Rectal smooth muscle tissue (tissue), 1 donor: ENCODE measurements around the gene HOXC11.

Source experiments
- H3K27ac ChIP-seq: one replicate; pipeline ENCODE4 v1.7.0; 2013; ENCODE audit warnings: low read depth, low read length, inconsistent platforms
- H3K27me3 ChIP-seq: one replicate; pipeline ENCODE4 v1.7.0; 2013; ENCODE audit warnings: low read length; ENCODE audit not compliant: control insufficient read depth, insufficient read depth
- H3K36me3 ChIP-seq: one replicate; pipeline ENCODE4 v1.7.0; 2013; ENCODE audit warnings: low read length; ENCODE audit not compliant: control insufficient read depth, insufficient read depth
- H3K4me1 ChIP-seq: one replicate; pipeline ENCODE4 v1.7.0; 2013; ENCODE audit warnings: low read length; ENCODE audit not compliant: control insufficient read depth, insufficient read depth
- H3K4me3 ChIP-seq: one replicate; pipeline ENCODE4 v1.7.0; 2013; ENCODE audit warnings: low read length
- H3K9ac ChIP-seq: one replicate; pipeline ENCODE4 v1.7.0; 2013; ENCODE audit warnings: low read length

The HOXC11 gene

GRCh38 chr12:53982648-53983567 is 10.0 kb downstream of the HOXC11 start:
- Histone ChIP-seq H3K36me3 (no peaks in the 10 kb centered on the region), H3K4me1 (peaks cover 3% of the 10 kb centered on the region), H3K27me3 (peaks cover 70% of the 10 kb centered on the region), H3K27ac (no peak overlapping the region), H3K4me3 (no peak overlapping the region), H3K9ac (no peak overlapping the region)

GRCh38 chr12:53983568-53983949 is 10.6 kb downstream of the HOXC11 start:
- peaks cover 3% of the 10 kb centered on the region for H3K4me1 ChIP-seq
- H3K9ac ChIP-seq, result no peak overlapping the region
- no peak overlapping the region for H3K4me3 ChIP-seq
- H3K36me3 ChIP-seq, result no peaks in the 10 kb centered on the region
- H3K27me3 ChIP-seq, result peaks cover 72% of the 10 kb centered on the region
- H3K27ac ChIP-seq, result no peak overlapping the region

- no peaks in the 10 kb centered on the region for H3K36me3 ChIP-seq
- no peak overlapping the region for H3K9ac ChIP-seq
- H3K27me3 ChIP-seq, result peaks cover 74% of the 10 kb centered on the region
- no peak overlapping the region for H3K4me3 ChIP-seq
- no peak overlapping the region for H3K27ac ChIP-seq
- H3K4me1 ChIP-seq, result peaks cover 3% of the 10 kb centered on the region
These were observed 11.1 kb downstream of the HOXC11 start for GRCh38 chr12:53983950-53984572.

- H3K9ac ChIP-seq, result no peak within 1 kb of the TSS
- no peak within 1 kb of the TSS for H3K27ac ChIP-seq
- H3K36me3 ChIP-seq, result no peaks in the 10 kb centered on the region
- H3K27me3 ChIP-seq, result peaks cover 74% of the 10 kb centered on the region
- peaks cover 3% of the 10 kb centered on the region for H3K4me1 ChIP-seq
- no peak within 1 kb of the TSS for H3K4me3 ChIP-seq
These were observed 12.2 kb downstream of the HOXC11 start, which contains the start of gene HOXC10 for GRCh38 chr12:53984901-53985691. Gene HOXC10, plus strand, starts transcription at chr12:53985146. Its CDS starts 114 bp downstream, at chr12:53985260.

GRCh38 chr12:53985692-53985993 is 12.7 kb downstream of the HOXC11 start:
- Histone ChIP-seq H3K36me3 (no peaks in the 10 kb centered on the region), H3K4me1 (peaks cover 3% of the 10 kb centered on the region), H3K27me3 (peaks cover 76% of the 10 kb centered on the region), H3K27ac (no peak overlapping the region), H3K4me3 (no peak overlapping the region), H3K9ac (no peak overlapping the region)

- H3K9ac ChIP-seq, result no peak overlapping the region
- H3K36me3 ChIP-seq, result no peaks in the 10 kb centered on the region
- peaks cover 3% of the 10 kb centered on the region for H3K4me1 ChIP-seq
- peak overlapping the region; percentile 29 for H3K4me3 ChIP-seq
- H3K27me3 ChIP-seq, result peaks cover 76% of the 10 kb centered on the region
- no peak overlapping the region for H3K27ac ChIP-seq
These were observed 13.2 kb downstream of the HOXC11 start for GRCh38 chr12:53985994-53986685.

- Histone ChIP-seq H3K9ac (no peak overlapping the region), H3K27me3 (peaks cover 78% of the 10 kb centered on the region), H3K4me1 (peaks cover 3% of the 10 kb centered on the region), H3K27ac (no peak overlapping the region), H3K4me3 (no peak overlapping the region), H3K36me3 (no peaks in the 10 kb centered on the region)
These were observed 14.0 kb downstream of the HOXC11 start for GRCh38 chr12:53986686-53987483.

GRCh38 chr12:53987787-53988230 is 14.9 kb downstream of the HOXC11 start:
- Histone ChIP-seq H3K27me3 (peaks cover 77% of the 10 kb centered on the region), H3K36me3 (no peaks in the 10 kb centered on the region), H3K4me1 (peaks cover 3% of the 10 kb centered on the region), H3K9ac (no peak overlapping the region), H3K27ac (no peak overlapping the region), H3K4me3 (no peak overlapping the region)

GRCh38 chr12:53988541-53989226 is 15.8 kb downstream of the HOXC11 start:
- Histone ChIP-seq H3K4me1 (peaks cover 3% of the 10 kb centered on the region), H3K9ac (no peak overlapping the region), H3K27ac (no peak overlapping the region), H3K36me3 (no peaks in the 10 kb centered on the region), H3K27me3 (peaks cover 75% of the 10 kb centered on the region), H3K4me3 (no peak overlapping the region)

- Histone ChIP-seq H3K4me3 (no peak overlapping the region), H3K9ac (no peak overlapping the region), H3K4me1 (peaks cover 3% of the 10 kb centered on the region), H3K27ac (no peak overlapping the region), H3K27me3 (peaks cover 75% of the 10 kb centered on the region), H3K36me3 (no peaks in the 10 kb centered on the region)
These were observed 16.5 kb downstream of the HOXC11 start for GRCh38 chr12:53989227-53990113.
